RWPE1 (cell line): ENCODE results near the gene FOXF2.

Experiments
- CTCF ChIA-PET: fragments of 350-600 bp; sonication (Branson Sonifier 250); formaldehyde crosslinking; extraction: SDS; loops from one replicate; lab custom pipeline; 2021; lab: Yijun Ruan, JAX
- POLR2A ChIA-PET: fragments of 400-600 bp; formaldehyde crosslinking; extraction: SDS; loops from one replicate; lab custom pipeline; 2020; ENCODE audit warnings: antibody characterized with exemption; ENCODE audit not compliant: low non-redundant PET; lab: Yijun Ruan, JAX
- DNase-seq: peaks from one replicate; pipeline ENCODE4 v3.0.0; 2012; ENCODE audit warnings: low spot score
- H3K27ac ChIP-seq: fragments of 450-650 bp; 2 replicates; pipeline ENCODE4 v1.5.1; 2017
- CTCF ChIP-seq: fragments of 450-650 bp; conservative IDR thresholded peaks from 2 replicates; pipeline ENCODE4 v1.5.1; 2017; ENCODE audit warnings: low read depth, mild to moderate bottlenecking

Gene FOXF2

DNA sequence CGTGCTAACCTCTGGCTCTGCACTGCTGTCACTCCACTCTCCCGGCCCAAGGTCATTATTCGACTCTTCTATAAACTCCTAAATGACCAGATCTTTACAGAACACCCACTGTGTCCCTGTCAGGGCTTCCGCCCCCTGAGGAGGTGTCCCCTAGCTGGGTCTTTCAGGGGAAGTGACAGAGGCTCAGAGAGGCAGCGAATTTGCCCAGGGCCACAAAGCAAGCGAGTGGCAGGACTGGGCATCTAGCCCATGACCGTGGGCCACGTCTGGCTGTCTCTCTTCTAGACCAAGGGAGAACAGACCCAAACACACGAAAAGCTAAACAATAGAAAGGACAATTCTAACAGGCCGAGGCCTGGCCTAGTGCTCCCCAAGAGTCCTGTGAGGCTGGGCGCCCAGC is 27.4 kb downstream of the FOXF2 start:
- ChIA-PET CTCF (interaction anchor here (0.6 kb wide), 1 partner anchor 706 kb away, joined by 3 read pairs; no protein-coding TSS in a partner anchor), POLR2A (no interaction called here)
- no peak overlapping the region for H3K27ac ChIP-seq
- DNase-seq = no peak
- no peak for TF ChIP-seq CTCF

GRCh38 chr6:1417718-1418117 is 28.3 kb downstream of the FOXF2 start:
- POLR2A ChIA-PET = no interaction called here

DNA sequence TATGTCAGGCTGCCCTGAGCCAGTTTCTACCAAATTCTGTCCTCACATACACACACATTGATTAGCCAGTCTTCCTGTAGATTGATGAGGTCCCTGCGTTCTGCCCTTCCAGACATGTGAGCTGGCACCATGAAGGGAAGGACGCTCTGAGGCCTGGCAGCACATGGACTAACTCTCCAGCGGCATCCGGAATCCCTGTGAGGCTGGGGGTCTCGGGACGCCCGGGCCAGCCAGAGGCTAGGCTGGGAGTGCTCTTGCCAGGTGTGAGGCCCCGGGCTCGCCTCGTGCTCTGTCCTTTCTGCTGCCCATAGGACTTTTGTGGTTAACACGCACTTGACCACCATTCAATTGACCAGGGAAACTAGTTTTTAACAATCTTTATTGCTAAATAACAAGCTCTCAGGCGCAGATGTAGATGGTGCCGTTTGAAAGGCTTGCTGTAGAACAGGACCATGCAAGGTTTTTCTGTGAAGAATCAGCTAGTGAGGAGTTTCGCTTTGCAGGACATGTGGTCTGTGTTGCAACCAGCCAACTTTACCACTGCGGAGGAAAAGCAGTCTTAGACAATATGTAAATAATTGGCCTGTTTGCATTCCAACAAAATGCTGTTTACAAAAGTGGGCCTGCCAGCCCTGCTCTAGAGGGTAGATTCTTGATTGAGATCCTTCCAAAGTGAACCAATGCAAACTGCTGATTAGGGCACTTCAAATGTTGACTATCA is 29.3 kb downstream of the FOXF2 start:
- TF ChIP-seq CTCF = no peak
- no peak for DNase-seq
- ChIA-PET CTCF (interaction anchor here (0.6 to 1.2 kb wide), 2 partner anchors 21 to 1203 kb away, joined by 3 read pairs; no protein-coding TSS in a partner anchor), POLR2A (no interaction called here)
- H3K27ac ChIP-seq = no peak overlapping the region

More at GRCh38 chr6:1417718-1418117, 28.3 kb downstream of the FOXF2 start:
- CTCF ChIA-PET = no interaction called here
- no peak overlapping the region for H3K27ac ChIP-seq
- DNase-seq = no peak
- TF ChIP-seq CTCF = no peak

DNA sequence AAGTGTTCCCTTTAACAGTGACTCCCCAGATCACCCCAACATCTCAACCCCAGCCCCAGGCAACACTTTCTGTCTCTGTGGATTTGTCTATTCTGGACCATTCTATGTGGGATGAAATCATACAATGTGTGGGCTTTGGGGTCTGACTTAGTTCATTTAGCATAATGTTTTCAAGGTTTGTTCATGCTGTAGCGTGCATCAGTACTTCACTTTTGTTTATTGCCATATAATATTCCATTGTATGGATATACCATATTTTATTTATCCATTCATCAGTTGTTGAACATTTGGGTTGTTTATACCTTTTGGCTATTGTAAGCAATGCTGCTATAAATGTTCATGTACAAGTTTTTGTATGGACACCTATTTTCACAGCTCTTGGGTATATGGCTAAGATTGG is 31.0 kb downstream of the FOXF2 start:
- TF ChIP-seq CTCF = no peak
- DNase-seq = no peak
- POLR2A ChIA-PET = no interaction called here
- CTCF ChIA-PET = interaction anchor here (0.7 kb wide), 1 partner anchor 623 kb away, joined by 3 read pairs; no protein-coding TSS in a partner anchor
- no peak overlapping the region for H3K27ac ChIP-seq

GRCh38 chr6:1422290-1422689 is 32.9 kb downstream of the FOXF2 start:
- TF ChIP-seq CTCF = no peak
- ChIA-PET POLR2A (interaction anchor here (0.6 kb wide), 1 partner anchor 1254 kb away, joined by 3 read pairs; no protein-coding TSS in a partner anchor), CTCF (interaction anchor here (0.6 to 1.7 kb wide), 4 partner anchors 25 to 787 kb away, joined by 3 to 6 read pairs (median 3); no protein-coding TSS in a partner anchor)
- H3K27ac ChIP-seq = no peak overlapping the region
- DNase-seq = no peak

DNA sequence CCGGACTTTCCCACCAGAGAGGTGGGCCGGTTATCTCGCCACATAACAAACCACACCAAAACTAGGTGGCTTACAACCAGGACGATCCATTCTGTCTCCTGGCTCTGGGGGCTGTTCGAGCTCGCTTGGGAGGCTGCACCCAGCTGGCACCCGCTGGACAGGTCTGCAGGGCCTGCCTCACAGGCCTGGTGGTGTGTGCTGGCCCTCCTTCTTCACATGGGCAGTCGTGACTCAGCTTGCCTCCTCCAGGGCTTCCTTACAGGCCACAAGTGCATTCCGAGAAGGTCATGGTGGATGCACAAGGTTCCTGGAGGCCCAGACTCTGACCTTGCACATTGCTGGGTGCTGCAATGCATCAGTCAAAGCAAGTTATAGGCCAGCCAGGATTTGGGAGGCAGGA is 34.2 kb downstream of the FOXF2 start:
- no peak overlapping the region for H3K27ac ChIP-seq
- POLR2A ChIA-PET = no interaction called here
- no peak for TF ChIP-seq CTCF
- no peak for DNase-seq
- CTCF ChIA-PET = interaction anchor here (0.6 to 2.0 kb wide), 9 partner anchors 11 to 1299 kb away, joined by 3 to 7 read pairs (median 3); no protein-coding TSS in a partner anchor
